GM18502 (cell line): ENCODE data around the gene CD47.
A peak's percentile ranks its signal among the peaks of the same experiment; 100 is the strongest.

Experiments
- ATAC-seq: cut with Tn5 transposase; IDR thresholded peaks from one replicate; pipeline ENCODE4 v1.9.1; 2021; ENCODE audit warnings: mild to moderate bottlenecking; ENCODE audit not compliant: unreplicated experiment, poor library complexity

Gene CD47

DNA sequence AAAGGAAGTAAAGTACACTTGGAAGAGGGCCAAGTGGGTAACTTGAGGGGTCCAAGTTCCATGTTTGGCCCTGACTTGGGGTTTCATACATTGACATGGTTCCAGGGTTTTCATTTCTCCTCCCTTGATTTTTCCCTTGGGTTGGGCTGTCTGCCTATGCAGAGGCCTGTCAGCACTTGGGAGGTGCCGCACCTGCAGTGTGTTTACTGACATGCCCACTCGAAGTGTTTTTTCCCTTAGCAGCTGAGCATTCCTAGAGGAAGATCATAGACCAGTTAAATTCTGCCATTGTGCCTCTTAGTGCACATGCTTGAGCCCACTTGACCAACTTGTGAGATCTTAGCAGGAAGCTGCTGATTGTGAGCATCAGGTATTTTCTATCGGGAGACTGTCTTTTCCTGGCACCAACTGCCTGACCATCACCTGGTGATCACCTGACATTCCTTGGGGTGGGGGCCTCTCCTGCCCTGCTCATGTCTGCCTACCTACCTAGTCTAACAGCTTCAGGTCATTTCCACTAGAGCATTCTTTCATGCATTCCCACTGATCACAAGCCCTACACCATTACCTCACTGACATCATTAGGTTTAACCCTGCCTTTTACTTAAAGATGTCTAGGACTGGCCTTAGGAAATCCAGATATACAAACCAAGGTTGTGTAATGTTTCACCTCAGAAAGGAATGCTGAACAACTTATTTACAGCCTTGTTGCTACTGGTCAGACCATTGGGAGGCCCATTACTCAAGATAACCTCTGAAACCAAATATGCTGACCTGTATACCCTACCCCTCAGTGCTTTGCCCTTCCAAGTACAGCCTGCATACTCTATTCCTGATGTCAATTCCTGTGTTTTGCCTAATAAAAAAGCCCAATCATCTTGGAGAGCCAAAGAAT, 68.3 kb downstream of the CD47 start:
- ATAC-seq = no peak

DNA sequence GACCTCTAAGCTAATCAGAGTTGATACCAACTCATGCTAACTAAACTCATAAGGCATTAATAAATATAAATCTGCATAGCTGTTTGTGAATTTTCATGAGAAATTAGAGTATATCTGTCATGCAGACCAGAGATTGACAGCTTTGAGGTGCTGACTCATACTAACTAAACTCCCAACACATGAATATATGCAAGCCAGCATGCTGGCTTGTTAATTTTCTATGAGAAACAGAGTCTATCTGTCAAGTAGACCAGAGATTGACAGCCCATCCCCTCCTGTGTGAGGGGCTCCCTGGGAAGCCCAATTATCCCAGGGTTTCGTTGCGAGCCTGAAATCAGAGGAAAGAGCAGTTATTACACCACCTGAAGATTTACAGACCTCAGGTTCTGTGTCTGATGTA, 69.3 kb downstream of the CD47 start:
- no peak for ATAC-seq

DNA sequence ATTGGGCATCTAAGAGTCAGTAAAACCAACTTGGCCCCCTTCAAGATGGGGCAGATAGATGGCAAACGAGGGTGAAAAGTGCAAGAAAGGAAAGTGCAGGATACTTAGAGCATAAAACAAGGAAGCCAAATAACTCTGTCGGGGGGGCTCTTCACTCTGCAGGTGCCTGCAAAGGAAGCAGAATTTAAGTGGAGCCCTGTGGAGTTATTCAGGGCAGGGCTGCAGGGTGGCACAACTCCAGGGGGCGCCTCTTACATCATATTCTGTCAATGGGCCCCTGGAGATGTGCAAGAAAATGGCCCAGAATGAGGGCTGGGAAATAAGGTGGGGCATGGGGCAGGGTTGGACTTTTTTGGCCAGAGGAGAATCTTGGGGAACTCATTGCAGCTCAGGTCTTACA, 69.7 kb downstream of the CD47 start:
- no peak for ATAC-seq

DNA sequence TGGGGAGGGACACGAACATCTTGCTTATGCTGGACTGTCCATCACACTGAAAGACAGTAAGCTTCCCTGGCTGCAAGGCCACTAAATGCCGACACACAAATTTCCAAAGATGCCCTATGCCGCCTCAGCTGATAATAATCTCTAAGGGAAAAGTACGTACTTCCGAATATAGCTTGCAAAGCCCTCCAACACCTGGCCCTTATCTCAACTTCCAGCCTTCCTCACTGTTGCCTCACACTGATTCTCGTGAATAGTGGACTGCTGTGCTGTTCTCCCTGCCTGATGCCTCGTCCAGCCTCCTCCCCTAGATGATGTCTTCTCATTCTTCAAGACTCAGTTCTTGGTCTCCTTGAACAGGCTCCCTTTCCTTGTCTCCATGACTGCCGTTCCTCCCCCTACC, 72.3 kb downstream of the CD47 start:
- ATAC-seq = no peak

- no peak for ATAC-seq
Observed at GRCh38 chr3:108017587-108017986, 73.2 kb downstream of the CD47 start.

DNA sequence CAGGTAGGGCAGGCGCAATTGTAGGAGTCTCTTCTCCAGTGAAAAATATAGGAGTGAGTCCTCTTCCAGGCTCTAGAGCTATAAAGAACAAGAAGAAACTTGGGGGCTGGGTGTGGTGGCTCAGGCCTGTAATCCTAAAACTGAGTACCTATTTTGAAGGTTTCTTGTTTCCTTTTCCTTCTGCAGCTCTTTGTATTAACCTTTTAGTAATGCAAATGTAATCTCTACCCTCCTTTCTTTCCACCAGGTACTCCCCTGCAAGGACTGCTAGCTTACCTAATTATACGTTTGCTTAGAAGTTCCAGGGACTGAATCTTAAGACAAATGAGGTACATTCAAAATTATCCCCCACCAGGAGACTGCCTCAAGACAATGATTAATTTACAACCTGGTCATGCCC, 75.9 kb downstream of the CD47 start:
- ATAC-seq = no peak

DNA sequence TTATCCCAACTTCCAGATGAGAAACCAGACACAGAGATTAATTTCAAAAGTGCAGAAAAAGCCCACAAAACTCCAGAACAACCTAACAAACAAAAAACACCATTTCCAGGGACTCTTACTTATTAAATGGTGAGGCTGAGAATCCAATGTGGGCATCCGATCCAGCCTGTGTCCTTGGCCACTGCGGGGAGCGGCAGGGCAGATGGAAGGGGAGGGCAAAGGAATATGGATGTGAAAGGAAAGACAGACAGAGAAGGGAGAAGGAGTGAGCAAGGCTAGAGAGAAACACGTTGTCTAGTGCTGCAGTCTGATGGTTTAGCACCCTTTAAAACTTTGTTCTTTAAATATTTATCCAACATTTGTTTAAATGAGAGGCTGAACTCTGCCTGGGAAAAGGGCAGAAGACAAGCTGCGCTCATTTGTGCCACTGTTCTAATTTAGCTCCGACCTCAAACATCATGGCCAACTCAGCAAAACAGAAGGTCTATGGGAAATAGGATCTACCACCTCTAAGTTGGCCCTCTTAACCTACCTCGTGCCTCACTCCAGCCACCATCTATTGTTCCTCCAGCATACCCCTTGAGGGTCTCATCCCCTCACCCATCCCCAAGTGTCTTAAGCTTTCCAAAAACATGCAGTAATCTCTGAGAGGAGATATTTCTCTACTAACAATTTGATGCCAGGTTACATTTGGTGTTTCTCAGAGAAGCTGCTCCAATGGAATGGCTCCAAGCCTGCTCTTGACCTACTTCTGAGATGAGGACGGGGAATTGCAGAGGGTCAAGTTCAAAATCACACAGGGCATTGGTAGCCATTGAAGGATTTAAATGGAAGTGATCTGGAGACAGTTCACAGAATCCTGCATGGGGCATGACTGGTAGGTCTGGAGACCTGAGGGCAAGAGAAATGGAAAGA, 77.4 kb downstream of the CD47 start:
- ATAC-seq = no peak

DNA sequence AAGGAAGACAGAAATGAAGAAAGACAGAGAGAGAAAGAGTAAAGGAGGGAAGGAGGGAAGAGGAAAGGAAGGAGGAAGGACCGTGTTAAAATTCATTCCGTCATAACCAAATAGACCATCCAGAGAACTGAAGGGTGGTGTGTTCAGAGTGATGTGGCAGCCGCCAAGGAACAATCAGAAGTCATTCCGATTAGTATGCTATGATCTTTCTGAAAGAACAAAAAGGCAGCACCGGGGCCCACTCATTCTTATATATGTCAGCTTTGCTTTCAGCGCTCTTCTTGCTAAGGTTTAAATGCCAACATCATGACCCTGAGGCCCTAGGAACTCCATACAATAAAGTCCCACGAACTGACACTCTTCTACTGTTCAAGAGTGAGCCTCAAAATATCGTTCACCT, 78.5 kb downstream of the CD47 start:
- no peak for ATAC-seq

DNA sequence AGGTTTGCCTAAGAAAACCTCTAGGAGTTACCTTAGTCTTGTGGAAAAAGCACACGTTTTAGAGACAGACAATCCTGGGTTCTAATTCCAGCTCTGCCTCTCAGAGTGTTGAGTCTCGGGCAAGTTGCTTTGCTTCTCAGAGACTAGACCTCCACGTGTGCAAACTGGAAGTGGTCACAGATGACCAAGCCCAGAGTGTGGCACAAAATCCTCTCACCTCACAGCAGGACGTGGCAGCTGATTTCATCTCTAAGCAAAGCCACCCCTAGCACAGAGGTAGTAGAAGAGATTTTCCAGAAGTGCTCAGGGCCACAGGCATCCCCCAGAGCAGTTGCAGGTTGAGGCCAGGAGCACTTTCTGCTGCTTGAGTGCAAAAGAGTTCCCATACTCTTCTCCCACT, 79.2 kb downstream of the CD47 start:
- no peak for ATAC-seq

GRCh38 chr3:108008931-108009639, 81.7 kb downstream of the CD47 start:
- ATAC-seq = peak; percentile 60

GRCh38 chr3:108008106-108008505, 82.7 kb downstream of the CD47 start:
- ATAC-seq = no peak

DNA sequence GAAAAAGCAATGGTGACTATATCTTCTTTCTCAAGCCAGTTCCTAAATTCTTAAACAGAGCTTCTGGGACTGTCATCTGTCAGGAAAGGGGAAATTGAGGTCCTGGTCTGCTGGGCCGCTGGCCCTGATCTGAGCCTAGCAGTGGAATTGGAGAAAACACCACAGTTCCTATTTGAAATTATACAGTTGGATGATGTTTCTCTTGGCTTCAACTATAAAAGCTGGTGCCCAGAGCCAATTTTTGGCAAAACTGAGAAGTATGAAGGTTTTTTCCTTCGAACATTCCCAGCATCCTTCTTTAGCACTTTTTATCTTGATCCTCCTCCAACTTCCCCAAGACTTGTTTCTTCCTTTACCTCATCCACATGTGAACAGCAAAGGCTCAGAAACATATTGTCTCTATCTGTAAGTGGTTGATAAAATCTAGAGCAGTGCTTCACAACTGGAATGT, 83.9 kb downstream of the CD47 start:
- no peak for ATAC-seq

GRCh38 chr3:108006077-108006771, 84.6 kb downstream of the CD47 start:
- ATAC-seq = no peak

- ATAC-seq = no peak
Observed at GRCh38 chr3:108004647-108005046, 86.2 kb downstream of the CD47 start.

- ATAC-seq = no peak
Observed at GRCh38 chr3:108001457-108001856, 89.4 kb downstream of the CD47 start.

DNA sequence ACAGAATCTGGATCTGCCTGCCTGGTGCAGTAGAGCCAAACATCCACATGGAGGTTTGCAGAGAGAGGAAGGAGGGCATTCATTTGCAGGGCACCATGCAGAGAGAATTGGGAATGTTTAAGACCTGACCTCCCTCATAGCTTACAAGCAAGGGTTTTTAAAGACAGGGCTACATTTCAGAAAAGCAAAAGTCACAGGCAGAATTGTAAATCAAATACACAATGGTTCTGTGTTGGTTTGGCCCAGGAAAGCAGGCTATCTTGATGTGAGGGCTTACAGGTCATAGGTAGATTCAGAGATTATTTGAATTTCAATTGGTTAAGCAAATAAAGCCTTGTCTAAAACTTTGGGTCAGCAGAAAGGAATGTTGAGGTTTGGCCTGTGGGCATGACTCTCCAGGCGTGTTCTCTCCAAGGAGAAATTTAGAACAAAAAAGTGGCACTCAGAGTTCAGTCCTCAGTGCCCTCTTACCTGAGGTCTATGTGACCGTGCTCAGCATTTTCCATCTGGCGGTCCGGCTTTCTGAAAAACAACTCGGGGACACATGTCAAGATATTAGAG, 91.5 kb downstream of the CD47 start:
- ATAC-seq = no peak

GRCh38 chr3:107997671-107998070, 93.2 kb downstream of the CD47 start:
- ATAC-seq = no peak

DNA sequence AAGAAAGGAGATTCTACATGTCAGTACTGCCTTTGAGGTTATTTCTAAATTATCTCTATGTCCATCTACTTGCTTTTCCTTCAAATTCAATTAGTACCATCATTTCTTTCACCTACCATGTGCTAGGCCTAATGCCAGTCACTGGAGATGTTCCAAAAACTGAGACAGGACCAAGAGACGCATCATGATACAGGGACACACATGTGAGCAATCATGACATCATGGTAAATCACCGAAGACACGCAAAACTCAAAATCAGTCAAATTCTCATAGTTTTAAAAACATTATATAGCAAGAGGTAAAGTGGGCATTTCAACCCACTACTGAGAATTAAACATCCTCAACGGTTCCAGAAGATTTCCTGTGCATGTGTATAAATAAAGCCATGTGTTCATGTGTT, 95.0 kb downstream of the CD47 start:
- no peak for ATAC-seq

DNA sequence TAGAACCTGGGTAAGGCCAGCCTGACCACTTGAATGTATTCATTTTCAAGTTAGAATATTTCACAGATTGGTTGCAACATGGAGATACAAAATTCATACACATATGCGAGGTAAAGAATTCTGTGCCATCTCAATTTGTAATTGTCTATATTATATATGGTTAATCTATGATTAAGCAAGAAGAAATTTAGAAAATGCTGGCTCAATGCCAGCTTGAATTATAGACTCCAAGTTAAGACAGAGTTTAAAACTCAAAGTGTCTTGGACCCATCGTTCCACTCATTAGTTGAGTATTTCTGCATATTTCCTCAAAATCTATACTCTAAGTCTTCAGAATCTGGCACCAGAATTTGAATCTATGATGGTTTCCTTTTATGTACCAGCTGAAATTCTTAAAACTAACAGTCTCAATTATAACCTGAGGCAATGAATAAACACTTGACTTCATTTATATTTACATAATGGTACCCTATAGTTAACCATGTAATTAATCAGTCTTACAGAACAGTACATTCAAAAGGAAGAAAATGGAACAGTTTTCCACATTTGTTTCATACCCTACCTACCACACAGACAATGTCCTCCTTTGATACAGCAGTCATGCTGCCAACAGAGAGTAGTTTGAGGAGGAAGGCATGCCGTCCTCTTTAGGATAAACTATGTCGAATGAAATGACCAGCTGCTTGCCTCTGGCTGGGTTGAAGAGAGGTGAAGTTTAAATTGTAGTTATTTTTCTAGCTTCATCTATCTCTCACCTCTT, 95.7 kb downstream of the CD47 start:
- no peak for ATAC-seq
